Keratinocyte (primary cell): Measurements from ENCODE around the gene PRRC1. TPM values are rescaled to one million over a fixed set of nuclear protein-coding genes. Genes with fewer than 3 reads are reported as not detected.

Experiments
- DNase-seq: peaks from one replicate; pipeline ENCODE4 v3.0.0-alpha.2; 2011; ENCODE audit warnings: low read depth, missing footprints, low spot score
- FAIRE-seq: peaks from 2 replicates; lab custom pipeline; 2011; peaks lifted over from hg19 to GRCh38; lab: Jason Lieb, UNC
- H2AFZ ChIP-seq: 2 replicates; pipeline ENCODE4 v1.6.0; 2012; ENCODE audit warnings: low read length, control low read depth, inconsistent platforms; ENCODE audit not compliant: control insufficient read depth
- H3K27ac ChIP-seq: 2 replicates; pipeline ENCODE4 v1.5.1; 2011; ENCODE audit warnings: low read length; ENCODE audit not compliant: control insufficient read depth, insufficient read depth
- H3K27me3 ChIP-seq: 3 replicates; pipeline ENCODE4 v1.6.0; 2011; ENCODE audit warnings: low read length; ENCODE audit not compliant: control insufficient read depth, insufficient read depth; ENCODE audit errors: extremely low read depth
- H3K36me3 ChIP-seq, 2 experiments: 2 replicates in 1 of 2; 3 replicates in 1 of 2; pipeline ENCODE4 v1.5.1; 2011; ENCODE audit warnings: low read length in 2 of 2, mild to moderate bottlenecking in 1 of 2; ENCODE audit not compliant: control insufficient read depth in 2 of 2, insufficient read depth in 2 of 2; ENCODE audit errors: extremely low read depth in 1 of 2
- H3K4me1 ChIP-seq: 3 replicates; pipeline ENCODE4 v1.5.1; 2011; ENCODE audit warnings: low read length; ENCODE audit not compliant: control insufficient read depth, insufficient read depth; ENCODE audit errors: extremely low read depth
- H3K4me2 ChIP-seq: 3 replicates; pipeline ENCODE4 v1.6.0; 2011; ENCODE audit warnings: low read depth, low read length; ENCODE audit not compliant: control insufficient read depth, insufficient read depth; ENCODE audit errors: extremely low read depth
- H3K4me3 ChIP-seq, 3 experiments: fragments of 200-600 bp in 1 of 3; sonication (generic) in 1 of 3; 2 replicates in 2 of 3; 3 replicates in 1 of 3; pipeline ENCODE4 v1.5.1; 2011 to 2016; ENCODE audit warnings: low read length in 3 of 3, mild to moderate bottlenecking in 3 of 3, control low read depth in 2 of 3, inconsistent platforms in 1 of 3, low read depth in 1 of 3, mixed read lengths in 1 of 3, mixed run types in 1 of 3, moderate library complexity in 1 of 3; ENCODE audit not compliant: control insufficient read depth in 2 of 3, insufficient read depth in 2 of 3; ENCODE audit errors: extremely low read depth in 1 of 3
- H3K79me2 ChIP-seq: 2 replicates; pipeline ENCODE4 v1.6.0; 2012; ENCODE audit warnings: low read length; ENCODE audit not compliant: control insufficient read depth, insufficient read depth
- H3K9ac ChIP-seq: 3 replicates; pipeline ENCODE4 v1.6.0; 2011; ENCODE audit warnings: low read length; ENCODE audit not compliant: control insufficient read depth, insufficient read depth; ENCODE audit errors: extremely low read depth
- H3K9me1 ChIP-seq: 3 replicates; pipeline ENCODE4 v1.6.0; 2011; ENCODE audit warnings: low read length; ENCODE audit not compliant: control insufficient read depth, insufficient read depth; ENCODE audit errors: extremely low read depth
- H3K9me3 ChIP-seq: 2 replicates; pipeline ENCODE4 v1.5.1; 2012; ENCODE audit warnings: low read depth, low read length; ENCODE audit not compliant: control insufficient read depth
- H4K20me1 ChIP-seq: 3 replicates; pipeline ENCODE4 v1.6.0; 2011; ENCODE audit warnings: low read length; ENCODE audit not compliant: control insufficient read depth, insufficient read depth; ENCODE audit errors: extremely low read depth
- EZH2 ChIP-seq: IDR thresholded peaks from one replicate; pipeline ENCODE4 v1.6.1; 2012; ENCODE audit warnings: inconsistent platforms, mild to moderate bottlenecking, low read length, moderate library complexity
- dilution Hi-C: fragments of 300-500 bp; cut with MboI; formaldehyde crosslinking; loops from one replicate; pipeline ENCODE4 v1.7.0; 2020; ENCODE audit warnings: low sequenced_read_pairs; ENCODE audit not compliant: extremely low pct_ligation_motif_present
- polyA plus RNA-seq, 5 experiments: library from polyadenylated mRNA; depleted of rRNA in 3 of 5; stranded (reverse) in 3 of 5; stranded (forward) in 1 of 5; unstranded in 1 of 5; fragments of >200 nt; gene quantifications; 1 replicate in 1 of 5; 2 replicates in 3 of 5; 3 replicates in 1 of 5; pipeline versions ENCODE4 v1.2.1 to v1.2.3, GENCODE V29; 2011 to 2012; ENCODE audit warnings: missing spikeins in 2 of 5, low read depth in 1 of 5, low replicate concordance in 1 of 5
- TF ChIP-seq, protein P1 (sequence below), 3 experiments: IDR thresholded peaks in 1 of 3; conservative IDR thresholded peaks in 1 of 3; optimal IDR thresholded peaks in 1 of 3; 2 replicates in 2 of 3; 3 replicates in 1 of 3; pipeline versions ENCODE3 to v1.5.1; 2011; ENCODE audit warnings: low read length in 3 of 3, mild to moderate bottlenecking in 3 of 3, moderate library complexity in 2 of 3, control low read depth in 1 of 3, inconsistent platforms in 1 of 3; ENCODE audit not compliant: insufficient read depth in 2 of 3; ENCODE audit errors: extremely low read depth in 1 of 3

Gene PRRC1
- polyA plus RNA-seq, 1 donor (not counting 4 experiments of a cell fraction or from before 2014, with no cell fraction given), result 48.6 TPM

DNA sequence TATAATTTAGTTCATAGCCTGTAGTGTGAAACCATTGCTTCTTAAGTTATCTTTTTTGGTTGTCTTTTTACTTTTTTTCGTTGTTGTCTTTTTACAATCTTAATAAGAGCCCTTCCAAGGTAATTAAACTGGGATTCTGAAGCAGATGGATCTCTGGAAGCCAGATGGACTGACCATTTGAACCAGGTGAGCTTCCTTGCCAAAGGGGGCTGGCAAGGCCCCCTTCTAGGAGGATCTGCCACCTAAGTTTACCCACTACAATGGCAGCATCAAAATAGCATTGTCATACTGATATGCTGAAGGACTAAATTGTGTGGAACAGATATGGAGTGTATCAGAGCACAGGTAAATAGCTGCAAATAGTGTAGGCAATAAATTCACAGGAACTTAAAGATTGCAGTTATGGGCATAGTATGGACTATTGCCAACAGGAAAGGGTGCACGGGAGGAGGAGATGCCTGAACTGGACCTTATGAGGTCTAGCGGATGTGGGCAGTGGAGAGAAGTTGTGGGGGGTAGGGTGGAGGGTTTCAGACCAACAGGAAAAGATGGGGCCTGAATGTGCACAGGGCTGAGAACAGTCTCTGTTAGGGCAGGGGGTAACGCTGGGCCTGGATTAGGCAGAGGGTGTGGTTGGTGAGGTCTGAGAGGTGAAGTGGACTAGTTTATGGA, 69.9 kb downstream of the PRRC1 start:
- Histone ChIP-seq H3K27ac (no peak overlapping the region), H3K79me2 (no peaks in the 10 kb centered on the region), H3K27me3 (no peaks in the 10 kb centered on the region), H3K9ac (no peak overlapping the region), H3K4me1 (no peaks in the 10 kb centered on the region), H3K9me1 (no peaks in the 10 kb centered on the region), H3K36me3 (no peaks in the 10 kb centered on the region), H3K4me3 (no peak overlapping the region), H2AFZ (no peak overlapping the region), H4K20me1 (no peaks in the 10 kb centered on the region), H3K4me2 (no peak overlapping the region), H3K9me3 (no peaks in the 10 kb centered on the region)
- dilution Hi-C loops, result no loop called here
- FAIRE-seq, result no peak
- TF ChIP-seq, protein P1, sequence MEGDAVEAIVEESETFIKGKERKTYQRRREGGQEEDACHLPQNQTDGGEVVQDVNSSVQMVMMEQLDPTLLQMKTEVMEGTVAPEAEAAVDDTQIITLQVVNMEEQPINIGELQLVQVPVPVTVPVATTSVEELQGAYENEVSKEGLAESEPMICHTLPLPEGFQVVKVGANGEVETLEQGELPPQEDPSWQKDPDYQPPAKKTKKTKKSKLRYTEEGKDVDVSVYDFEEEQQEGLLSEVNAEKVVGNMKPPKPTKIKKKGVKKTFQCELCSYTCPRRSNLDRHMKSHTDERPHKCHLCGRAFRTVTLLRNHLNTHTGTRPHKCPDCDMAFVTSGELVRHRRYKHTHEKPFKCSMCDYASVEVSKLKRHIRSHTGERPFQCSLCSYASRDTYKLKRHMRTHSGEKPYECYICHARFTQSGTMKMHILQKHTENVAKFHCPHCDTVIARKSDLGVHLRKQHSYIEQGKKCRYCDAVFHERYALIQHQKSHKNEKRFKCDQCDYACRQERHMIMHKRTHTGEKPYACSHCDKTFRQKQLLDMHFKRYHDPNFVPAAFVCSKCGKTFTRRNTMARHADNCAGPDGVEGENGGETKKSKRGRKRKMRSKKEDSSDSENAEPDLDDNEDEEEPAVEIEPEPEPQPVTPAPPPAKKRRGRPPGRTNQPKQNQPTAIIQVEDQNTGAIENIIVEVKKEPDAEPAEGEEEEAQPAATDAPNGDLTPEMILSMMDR (optimal IDR thresholded peaks at IDR 0.05 in 1 of 3, IDR thresholded peaks at IDR 0.05 in 1 of 3, conservative IDR thresholded peaks at IDR 0.05 in 1 of 3; ENCODE audit: extremely low read depth in 1 of 3, insufficient read depth in 2 of 3, low read length in 3 of 3), result no peak
- TF ChIP-seq EZH2, result no peak
- no peak for DNase-seq

DNA sequence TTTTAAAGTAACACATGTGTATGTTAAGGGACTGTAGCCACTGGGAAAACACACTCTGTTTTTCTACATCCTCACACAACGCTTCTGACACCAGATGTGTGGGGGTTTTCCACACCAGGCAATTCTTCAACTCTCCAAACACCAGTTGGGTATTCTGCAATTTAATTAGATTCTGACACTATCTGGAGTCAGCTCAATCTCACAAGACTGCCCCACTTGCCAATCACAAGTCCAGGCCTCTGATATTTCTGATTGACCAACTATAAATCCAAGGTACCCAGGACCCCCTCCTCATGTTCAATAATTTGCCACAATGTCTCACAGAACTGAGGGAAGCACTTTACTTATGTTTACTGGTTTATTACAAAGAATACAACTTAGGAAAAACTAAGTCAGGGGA, 70.9 kb downstream of the PRRC1 start:
- H3K27me3 ChIP-seq, result no peaks in the 10 kb centered on the region
- H3K79me2 ChIP-seq, result no peaks in the 10 kb centered on the region
- H3K4me1 ChIP-seq, result no peaks in the 10 kb centered on the region
- DNase-seq (no peak), FAIRE-seq (no peak)
- no peak overlapping the region for H3K4me2 ChIP-seq
- H3K27ac ChIP-seq, result no peak overlapping the region
- no peaks in the 10 kb centered on the region for H3K9me3 ChIP-seq
- TF ChIP-seq EZH2, result no peak
- TF ChIP-seq, protein P1 (optimal IDR thresholded peaks at IDR 0.05 in 1 of 3, IDR thresholded peaks at IDR 0.05 in 1 of 3, conservative IDR thresholded peaks at IDR 0.05 in 1 of 3; ENCODE audit: extremely low read depth in 1 of 3, insufficient read depth in 2 of 3, low read length in 3 of 3), result no peak
- H3K36me3 ChIP-seq, result no peaks in the 10 kb centered on the region
- dilution Hi-C loops, result no loop called here
- no peaks in the 10 kb centered on the region for H3K9me1 ChIP-seq
- no peak overlapping the region for H3K4me3 ChIP-seq
- no peaks in the 10 kb centered on the region for H4K20me1 ChIP-seq
- no peak overlapping the region for H2AFZ ChIP-seq
- H3K9ac ChIP-seq, result no peak overlapping the region
